DOHH2 (cell line): Measurements from ENCODE around the gene SLC5A7.

Experiments
- EZH2phosphoT487 ChIP-seq: fragments of 200-600 bp; sonication (generic); IDR thresholded peaks from 2 replicates; pipeline ENCODE4 v1.6.1; 2017; ENCODE audit warnings: borderline replicate concordance, mild to moderate bottlenecking, antibody characterized with exemption, low read length, moderate library complexity, mixed read lengths
- TF ChIP-seq, protein P1 (sequence below): fragments of 200-600 bp; sonication (generic); IDR thresholded peaks from one replicate; pipeline ENCODE4 v1.5.1; 2014; ENCODE audit warnings: antibody characterized with exemption, mild to moderate bottlenecking, low read depth, low read length; ENCODE audit not compliant: poor library complexity, severe bottlenecking

- TF ChIP-seq, protein P1, sequence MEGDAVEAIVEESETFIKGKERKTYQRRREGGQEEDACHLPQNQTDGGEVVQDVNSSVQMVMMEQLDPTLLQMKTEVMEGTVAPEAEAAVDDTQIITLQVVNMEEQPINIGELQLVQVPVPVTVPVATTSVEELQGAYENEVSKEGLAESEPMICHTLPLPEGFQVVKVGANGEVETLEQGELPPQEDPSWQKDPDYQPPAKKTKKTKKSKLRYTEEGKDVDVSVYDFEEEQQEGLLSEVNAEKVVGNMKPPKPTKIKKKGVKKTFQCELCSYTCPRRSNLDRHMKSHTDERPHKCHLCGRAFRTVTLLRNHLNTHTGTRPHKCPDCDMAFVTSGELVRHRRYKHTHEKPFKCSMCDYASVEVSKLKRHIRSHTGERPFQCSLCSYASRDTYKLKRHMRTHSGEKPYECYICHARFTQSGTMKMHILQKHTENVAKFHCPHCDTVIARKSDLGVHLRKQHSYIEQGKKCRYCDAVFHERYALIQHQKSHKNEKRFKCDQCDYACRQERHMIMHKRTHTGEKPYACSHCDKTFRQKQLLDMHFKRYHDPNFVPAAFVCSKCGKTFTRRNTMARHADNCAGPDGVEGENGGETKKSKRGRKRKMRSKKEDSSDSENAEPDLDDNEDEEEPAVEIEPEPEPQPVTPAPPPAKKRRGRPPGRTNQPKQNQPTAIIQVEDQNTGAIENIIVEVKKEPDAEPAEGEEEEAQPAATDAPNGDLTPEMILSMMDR: no peak
- TF ChIP-seq EZH2phosphoT487: no peak
Observed at GRCh38 chr2:108026092-108026794, 39.9 kb downstream of the SLC5A7 start.
